ENCODE results near the gene TEK. TPM values are rescaled to one million over a fixed set of nuclear protein-coding genes. Genes with fewer than 3 reads are reported as not detected.

Gene TEK
- total and polyA plus RNA-seq, 5 experiments from 2014 or later, result not detected

DNA sequence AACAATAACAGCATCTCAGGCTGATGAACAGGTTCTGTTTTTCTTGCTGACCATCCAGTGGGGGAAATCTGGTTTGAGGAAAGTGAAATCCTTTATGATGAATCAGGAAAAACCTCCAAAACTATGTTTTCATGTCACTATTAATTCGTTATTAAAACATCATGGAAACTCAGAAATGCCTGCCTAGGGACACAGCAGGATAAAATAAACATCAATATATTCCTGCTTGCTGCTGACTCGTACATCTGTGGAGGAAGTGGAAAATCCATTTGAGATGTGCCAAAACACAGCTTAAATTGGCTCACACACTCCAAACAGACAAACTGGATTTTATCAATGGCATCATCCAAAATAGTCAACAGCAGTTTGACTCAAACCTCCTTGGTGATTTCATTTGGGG is 53.0 kb downstream of the TEK start:
- Mint-ChIP-seq H3K27ac (no peak overlapping the region), H3K27me3 (peaks cover 0 to 13% (median 6%) of the 10 kb centered on the region in 5 donors), H3K9me3 (no peaks in the 10 kb centered on the region), H3K4me1 (no peaks in the 10 kb centered on the region), H3K36me3 (no peaks in the 10 kb centered on the region), H3K4me3 (no peak overlapping the region)
- POLR2A ChIA-PET, result no interaction called here
- ATAC-seq (no peak), DNase-seq (no peak)

DNA sequence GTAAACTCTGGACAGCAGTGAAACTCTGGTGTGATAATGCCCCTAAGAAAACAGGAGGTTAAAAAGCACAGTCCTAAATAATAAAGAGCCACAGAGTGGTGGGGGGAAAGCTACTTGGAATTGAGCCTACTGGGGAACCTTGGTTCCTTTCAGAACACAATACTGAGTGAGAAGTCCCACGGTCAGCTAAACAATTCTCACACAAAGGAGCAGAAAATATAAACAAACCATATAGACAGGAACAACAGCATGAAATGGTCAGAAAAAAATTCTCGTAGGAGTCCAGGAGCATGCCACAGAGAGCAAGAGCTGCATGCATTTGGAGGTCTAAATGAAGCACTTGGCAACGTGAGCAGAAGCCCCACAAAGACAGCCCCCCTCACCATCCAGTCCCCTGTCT is 56.0 kb downstream of the TEK start:
- no peak overlapping the region for H3K27ac Mint-ChIP-seq
- POLR2A ChIA-PET, result no interaction called here
- ATAC-seq, result no peak
- H3K9me3 Mint-ChIP-seq, result peaks cover 0 to 9% (median 3%) of the 10 kb centered on the region in 9 donors
- no peaks in the 10 kb centered on the region for H3K4me1 Mint-ChIP-seq
- DNase-seq, result no peak
- H3K4me3 Mint-ChIP-seq, result no peak overlapping the region
- H3K27me3 Mint-ChIP-seq, result peaks cover 0 to 13% (median 6%) of the 10 kb centered on the region in 5 donors
- H3K36me3 Mint-ChIP-seq, result peaks cover 0 to 6% (median 0%) of the 10 kb centered on the region in 3 donors

DNA sequence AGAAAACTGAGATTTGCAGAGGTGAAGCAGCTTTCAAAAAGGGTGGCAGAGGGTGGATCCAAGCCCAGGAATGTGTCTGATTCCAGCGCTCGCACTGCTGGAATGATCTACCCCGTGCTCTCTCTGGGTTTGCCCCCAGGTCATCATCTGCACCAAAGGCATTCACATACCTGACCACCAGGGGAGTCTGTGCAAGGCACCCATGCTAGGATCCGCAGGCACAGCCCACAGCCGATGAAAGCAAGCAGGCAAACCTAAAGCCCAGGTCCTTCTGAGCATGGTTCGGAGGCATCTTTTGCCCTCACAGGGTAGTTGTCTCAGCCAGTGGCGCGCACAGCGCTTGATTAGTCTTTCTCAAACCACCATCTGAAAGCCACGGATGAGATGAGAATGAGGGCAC is 56.6 kb downstream of the TEK start:
- peaks cover 0 to 13% (median 6%) of the 10 kb centered on the region in 5 donors for H3K27me3 Mint-ChIP-seq
- no peak overlapping the region for H3K27ac Mint-ChIP-seq
- H3K9me3 Mint-ChIP-seq, result peaks cover 0 to 9% (median 3%) of the 10 kb centered on the region in 9 donors
- POLR2A ChIA-PET, result no interaction called here
- H3K4me3 Mint-ChIP-seq, result no peak overlapping the region
- H3K4me1 Mint-ChIP-seq, result no peaks in the 10 kb centered on the region
- ATAC-seq (no peak), DNase-seq (no peak)
- H3K36me3 Mint-ChIP-seq, result peaks cover 0 to 6% (median 0%) of the 10 kb centered on the region in 3 donors

DNA sequence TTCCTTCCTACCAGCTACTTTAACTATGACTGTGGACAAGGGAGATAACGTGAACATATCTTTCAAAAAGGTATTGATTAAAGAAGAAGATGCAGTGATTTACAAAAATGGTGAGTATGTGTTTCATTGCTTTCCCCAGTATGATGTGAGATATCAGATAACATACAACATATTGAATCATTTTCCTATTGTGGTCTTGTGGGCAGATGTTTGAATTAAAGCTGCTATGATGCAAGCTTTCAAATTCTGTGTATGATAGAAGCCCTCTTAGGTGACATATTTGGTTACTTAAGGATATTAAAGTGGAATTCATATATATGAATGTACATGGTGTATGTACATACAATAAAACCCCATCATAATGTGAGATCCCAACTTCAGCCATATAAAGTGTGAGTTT is 59.5 kb downstream of the TEK start:
- peaks cover 0 to 6% (median 0%) of the 10 kb centered on the region in 3 donors for H3K36me3 Mint-ChIP-seq
- H3K4me3 Mint-ChIP-seq, result no peak overlapping the region
- POLR2A ChIA-PET, result no interaction called here

DNA sequence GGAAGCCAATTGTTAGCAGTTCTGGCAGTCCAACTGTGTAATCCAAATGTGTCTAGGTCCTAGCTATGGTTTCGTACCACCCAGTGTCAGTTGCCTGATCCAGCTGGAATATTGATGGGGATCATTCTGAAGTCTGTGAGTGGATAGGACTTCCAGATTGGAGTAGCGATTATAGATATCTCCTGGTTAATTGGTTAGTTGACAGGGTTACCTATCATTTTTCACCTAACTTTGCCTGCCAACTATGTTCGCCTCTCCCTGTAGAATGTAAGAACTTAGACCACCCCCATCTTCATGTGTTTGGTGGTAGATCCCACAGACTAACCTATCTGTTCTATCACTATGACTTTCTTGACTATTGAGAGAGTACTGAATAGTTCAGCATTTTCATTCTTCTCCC is 59.9 kb downstream of the TEK start:
- Mint-ChIP-seq H3K4me1 (no peaks in the 10 kb centered on the region), H3K27ac (no peak overlapping the region), H3K4me3 (no peak overlapping the region), H3K9me3 (peaks cover 0 to 9% (median 3%) of the 10 kb centered on the region in 9 donors), H3K27me3 (peaks cover 0 to 3% (median 0%) of the 10 kb centered on the region in 5 donors), H3K36me3 (peaks cover 0 to 6% (median 0%) of the 10 kb centered on the region in 3 donors)
- POLR2A ChIA-PET, result no interaction called here
- ATAC-seq (no peak), DNase-seq (no peak)

More for the DNA sequence above, 59.5 kb downstream of the TEK start:
- ATAC-seq, result no peak
- no peak overlapping the region for H3K27ac Mint-ChIP-seq
- no peaks in the 10 kb centered on the region for H3K4me1 Mint-ChIP-seq
- H3K27me3 Mint-ChIP-seq, result peaks cover 0 to 3% (median under 1%) of the 10 kb centered on the region in 5 donors
- H3K9me3 Mint-ChIP-seq, result peaks cover 0 to 9% (median 3%) of the 10 kb centered on the region in 9 donors
- no peak for DNase-seq

DNA sequence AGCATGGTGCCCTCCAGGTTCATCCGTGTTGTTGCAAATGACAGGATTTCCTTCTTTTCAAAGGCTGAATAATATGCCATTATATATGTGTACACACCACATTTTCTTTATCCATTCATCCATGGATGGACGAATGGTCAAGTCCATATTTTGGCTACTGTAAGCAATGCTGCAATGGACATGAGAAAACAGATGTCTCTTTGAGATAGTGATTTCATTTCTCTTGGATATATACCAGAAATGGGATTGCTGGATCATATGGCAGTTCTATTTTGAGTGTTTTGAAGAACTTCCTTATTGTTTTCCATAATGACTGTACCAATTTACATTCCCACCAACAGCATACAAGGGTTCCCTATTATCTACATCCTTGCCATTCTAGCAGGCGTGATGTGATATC is 67.9 kb downstream of the TEK start:
- H3K4me1 Mint-ChIP-seq, result no peaks in the 10 kb centered on the region
- peaks cover 0 to 4% (median 0%) of the 10 kb centered on the region in 3 donors for H3K36me3 Mint-ChIP-seq
- H3K27ac Mint-ChIP-seq, result no peak overlapping the region
- no peak for DNase-seq
- ATAC-seq, result no peak
- no peak overlapping the region for H3K4me3 Mint-ChIP-seq
- peaks cover 0 to 14% (median 2%) of the 10 kb centered on the region in 9 donors for H3K9me3 Mint-ChIP-seq
- peaks cover 0 to 7% (median 1%) of the 10 kb centered on the region in 5 donors for H3K27me3 Mint-ChIP-seq
- POLR2A ChIA-PET, result no interaction called here

DNA sequence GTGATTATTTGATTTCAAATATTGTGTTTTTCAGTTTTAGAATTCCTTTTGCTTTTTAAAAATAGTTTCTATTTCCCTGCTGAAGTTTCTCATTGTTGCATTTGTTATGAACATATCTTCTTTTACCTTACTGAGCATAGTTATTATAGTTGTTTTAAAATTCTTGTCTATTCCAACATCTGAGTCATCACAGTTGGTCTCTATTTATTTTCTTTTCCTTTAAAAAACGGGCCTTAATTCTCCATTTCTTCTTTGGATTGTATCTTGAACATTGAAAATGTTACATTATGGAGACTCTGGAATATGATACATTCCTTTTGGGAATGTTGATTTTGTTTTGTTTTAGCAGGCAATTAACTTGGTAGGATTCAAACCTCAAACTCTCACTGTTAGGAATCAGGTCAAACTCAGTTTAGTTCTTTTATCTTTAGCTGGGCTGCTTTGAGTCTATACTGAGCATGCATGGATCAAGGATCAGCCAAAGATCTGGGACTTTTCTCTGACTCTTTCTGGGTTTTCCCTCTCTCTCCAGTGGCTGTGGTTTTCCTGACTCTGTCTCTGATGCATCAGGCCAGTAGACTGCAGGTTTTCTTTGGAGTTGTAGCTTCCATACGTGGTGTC is 70.3 kb downstream of the TEK start:
- no peaks in the 10 kb centered on the region for H3K4me1 Mint-ChIP-seq
- no peak for DNase-seq
- H3K36me3 Mint-ChIP-seq, result peaks cover 0 to 4% (median 0%) of the 10 kb centered on the region in 3 donors
- H3K4me3 Mint-ChIP-seq, result no peak overlapping the region
- no peak for ATAC-seq
- H3K27me3 Mint-ChIP-seq, result peaks cover 4 to 11% (median 10%) of the 10 kb centered on the region in 5 donors
- no peak overlapping the region for H3K27ac Mint-ChIP-seq
- POLR2A ChIA-PET, result no interaction called here
- H3K9me3 Mint-ChIP-seq, result peaks cover 0 to 14% (median 0%) of the 10 kb centered on the region in 9 donors

DNA sequence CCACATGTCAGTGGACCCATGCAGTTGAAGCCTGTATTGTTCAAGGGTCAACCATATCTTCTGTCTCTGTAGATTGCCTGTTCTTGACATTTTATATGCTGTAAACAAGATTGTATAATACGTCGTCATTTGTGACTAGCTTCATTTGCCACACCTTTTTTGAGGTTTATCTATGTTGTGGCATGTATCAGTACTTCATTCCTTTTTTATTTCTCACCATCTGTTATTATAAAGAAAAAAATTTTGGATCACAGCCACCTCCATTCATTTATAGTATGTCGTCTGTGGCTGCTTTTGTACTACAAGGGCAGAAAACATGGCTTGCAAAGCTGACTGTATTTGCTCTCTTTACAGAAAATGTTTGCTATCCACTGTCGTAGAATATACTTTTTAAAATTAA is 72.4 kb downstream of the TEK start:
- Mint-ChIP-seq H3K4me3 (no peak overlapping the region), H3K27me3 (peaks cover 7 to 16% (median 14%) of the 10 kb centered on the region in 5 donors), H3K36me3 (peaks cover 0 to 4% (median 0%) of the 10 kb centered on the region in 3 donors), H3K9me3 (peaks cover 0 to 14% (median 0%) of the 10 kb centered on the region in 9 donors), H3K4me1 (no peaks in the 10 kb centered on the region), H3K27ac (no peak overlapping the region)
- POLR2A ChIA-PET, result no interaction called here
- ATAC-seq, result no peak
- DNase-seq, result no peak

DNA sequence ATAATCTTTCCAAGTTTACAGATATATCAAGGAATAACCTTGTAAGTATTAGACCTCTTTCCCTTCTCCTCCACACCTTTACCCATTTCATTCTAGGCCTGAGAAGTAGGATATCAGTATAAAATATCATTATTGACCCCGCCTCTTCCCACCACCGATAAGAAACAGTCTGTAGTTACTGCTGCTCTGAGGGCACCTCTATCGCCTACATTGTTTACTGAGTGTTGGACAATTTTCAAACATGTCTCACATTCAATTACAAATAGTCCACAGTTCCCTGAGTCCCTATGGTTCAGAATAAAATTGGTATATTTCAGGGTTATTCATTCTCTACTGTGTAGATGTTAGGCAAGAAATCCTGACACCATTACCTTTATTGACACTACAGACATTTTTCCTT is 73.4 kb downstream of the TEK start:
- Mint-ChIP-seq H3K27ac (no peak overlapping the region), H3K9me3 (peaks cover 0 to 14% (median 0%) of the 10 kb centered on the region in 9 donors), H3K4me1 (no peaks in the 10 kb centered on the region), H3K36me3 (peaks cover 0 to 4% (median 0%) of the 10 kb centered on the region in 3 donors), H3K27me3 (peaks cover 6 to 16% (median 14%) of the 10 kb centered on the region in 5 donors), H3K4me3 (no peak overlapping the region)
- ATAC-seq (no peak), DNase-seq (no peak)
- POLR2A ChIA-PET, result no interaction called here

DNA sequence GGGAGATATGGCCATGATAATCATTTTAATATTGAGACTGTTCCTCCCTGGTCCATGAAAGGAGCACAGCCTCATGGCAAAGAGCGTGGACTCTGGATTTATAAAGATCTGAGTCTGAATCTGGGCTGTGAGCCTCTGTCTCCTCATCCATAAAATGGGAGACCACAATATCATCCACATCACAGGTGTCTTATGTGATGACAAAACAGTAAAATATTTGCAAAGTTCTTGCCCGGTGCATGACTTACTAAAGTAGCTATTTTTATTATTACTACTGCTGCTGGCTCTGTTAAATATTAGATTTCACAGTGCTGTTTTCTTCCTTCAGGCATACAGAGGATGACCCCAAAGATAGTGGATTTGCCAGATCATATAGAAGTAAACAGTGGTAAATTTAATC is 74.1 kb downstream of the TEK start:
- peaks cover 6 to 14% (median 11%) of the 10 kb centered on the region in 5 donors for H3K27me3 Mint-ChIP-seq
- DNase-seq (no peak), ATAC-seq (no peak)
- peaks cover 0 to 9% (median 0%) of the 10 kb centered on the region in 9 donors for H3K9me3 Mint-ChIP-seq
- H3K4me1 Mint-ChIP-seq, result no peaks in the 10 kb centered on the region
- no peak overlapping the region for H3K4me3 Mint-ChIP-seq
- H3K36me3 Mint-ChIP-seq, result peaks cover 0 to 3% (median 0%) of the 10 kb centered on the region in 3 donors
- POLR2A ChIA-PET, result no interaction called here
- H3K27ac Mint-ChIP-seq, result no peak overlapping the region

DNA sequence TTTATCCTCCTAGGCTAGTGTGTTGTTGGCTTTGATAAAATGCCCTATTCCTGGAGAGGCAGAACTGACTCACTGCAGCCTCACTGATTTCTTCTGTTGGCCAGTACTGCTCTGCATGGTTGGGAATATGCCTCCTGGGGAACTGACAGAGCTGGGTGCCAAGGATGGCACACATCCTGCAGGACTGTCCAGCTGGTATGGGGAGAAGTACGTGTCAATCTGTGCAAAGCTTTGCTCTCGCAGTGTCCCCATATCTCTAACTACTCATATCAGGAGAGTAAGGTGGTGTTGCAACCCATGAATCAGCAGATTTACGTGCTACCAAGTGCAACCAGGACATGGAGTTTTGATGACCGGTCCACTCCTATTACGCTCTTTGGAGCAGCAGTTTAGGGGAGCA is 74.7 kb downstream of the TEK start:
- no peak overlapping the region for H3K4me3 Mint-ChIP-seq

DNA sequence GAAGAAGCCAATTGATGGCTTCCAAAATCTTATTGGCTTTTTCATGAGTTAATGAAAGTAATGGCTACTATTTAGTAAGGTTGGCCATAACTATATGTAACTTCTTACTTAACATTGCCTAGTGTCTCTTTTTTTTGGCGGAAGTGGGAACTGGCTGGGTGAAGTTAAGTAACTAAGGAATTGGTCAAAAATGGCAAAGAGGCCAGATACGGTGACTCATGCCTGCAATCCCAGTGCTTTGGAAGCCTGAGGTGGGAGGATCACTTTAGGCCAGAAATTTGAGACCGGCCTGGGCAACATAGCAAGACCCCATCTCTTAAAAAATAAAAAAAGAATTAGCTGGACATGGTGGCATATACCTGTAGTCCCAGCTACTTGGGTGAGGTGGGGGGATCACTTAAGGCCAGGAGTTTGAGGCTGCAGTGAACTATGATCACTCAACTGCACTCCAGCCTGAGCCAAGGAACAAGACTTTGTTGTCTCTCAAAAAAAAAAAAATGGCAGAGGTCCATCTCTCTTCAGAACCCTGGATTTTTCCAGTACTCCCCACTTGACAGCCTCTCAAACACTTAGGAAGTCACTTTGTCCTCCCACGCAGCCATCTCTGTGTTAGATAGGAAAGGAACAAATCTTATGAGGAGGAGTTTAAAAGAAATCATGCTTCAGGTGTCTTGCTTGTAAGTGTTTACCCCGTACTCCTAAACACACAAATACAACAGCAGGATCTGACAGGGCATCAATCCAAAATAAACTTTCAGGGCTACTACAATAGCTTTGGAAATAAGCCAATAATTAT is 75.7 kb downstream of the TEK start:
- Mint-ChIP-seq H3K27me3 (peaks cover 6 to 14% (median 10%) of the 10 kb centered on the region in 5 donors), H3K4me1 (no peaks in the 10 kb centered on the region), H3K4me3 (no peak overlapping the region), H3K9me3 (no peaks in the 10 kb centered on the region), H3K36me3 (no peaks in the 10 kb centered on the region), H3K27ac (no peak overlapping the region)
- ATAC-seq, result no peak
- POLR2A ChIA-PET, result interaction anchor here (0.5 kb wide), 1 partner anchor 11 kb away, joined by 4 read pairs; no protein-coding TSS in a partner anchor
- no peak for DNase-seq

More for the DNA sequence above, 74.7 kb downstream of the TEK start:
- H3K27me3 Mint-ChIP-seq, result peaks cover 6 to 14% (median 11%) of the 10 kb centered on the region in 5 donors
- peaks cover 0 to 5% (median 0%) of the 10 kb centered on the region in 9 donors for H3K9me3 Mint-ChIP-seq
- no peak overlapping the region for H3K27ac Mint-ChIP-seq
- DNase-seq (no peak), ATAC-seq (no peak)
- POLR2A ChIA-PET, result no interaction called here
- no peaks in the 10 kb centered on the region for H3K36me3 Mint-ChIP-seq
- H3K4me1 Mint-ChIP-seq, result no peaks in the 10 kb centered on the region

DNA sequence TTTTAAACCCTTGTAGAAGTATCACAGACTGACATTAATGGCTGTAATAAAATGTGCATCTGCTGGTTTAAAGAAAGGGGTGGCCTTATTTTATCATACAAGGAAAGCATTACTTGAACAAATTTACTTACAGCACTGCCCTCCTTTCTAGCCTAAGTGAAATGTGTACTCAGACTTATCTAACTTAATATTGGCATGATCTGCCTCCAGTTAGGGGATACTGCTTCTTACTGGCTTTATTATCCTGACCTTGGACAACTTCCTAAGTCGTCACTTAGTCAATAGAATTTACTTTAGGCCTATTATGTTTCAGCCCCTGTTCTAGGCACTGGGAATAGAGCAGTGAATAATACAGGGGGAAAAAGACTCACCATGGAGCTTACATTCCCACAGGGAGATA is 79.4 kb downstream of the TEK start:
- Mint-ChIP-seq H3K27ac (no peak overlapping the region), H3K4me3 (no peak overlapping the region), H3K27me3 (peaks cover 3 to 7% (median 7%) of the 10 kb centered on the region in 5 donors), H3K9me3 (no peaks in the 10 kb centered on the region), H3K36me3 (no peaks in the 10 kb centered on the region), H3K4me1 (no peaks in the 10 kb centered on the region)
- DNase-seq, result no peak
- ATAC-seq, result no peak
- POLR2A ChIA-PET, result no interaction called here
